GM23338 (cell line): ENCODE results near the gene RAB17.

Experiments used
- ETS1 ChIP-seq: IDR thresholded peaks from 2 replicates; pipeline ENCODE4 v1.6.1; 2016; ENCODE audit warnings: antibody characterized with exemption
- EZH2 ChIP-seq: fragments of 200-600 bp; sonication (generic); IDR thresholded peaks from one replicate; pipeline ENCODE4 v1.8.0; 2017; ENCODE audit warnings: antibody characterized with exemption, mild to moderate bottlenecking, low read depth; ENCODE audit not compliant: unreplicated experiment
- EZH2phosphoT487 ChIP-seq: fragments of 200-600 bp; sonication (generic); IDR thresholded peaks from one replicate; pipeline ENCODE4 v1.8.1; 2018; ENCODE audit warnings: antibody characterized with exemption; ENCODE audit not compliant: unreplicated experiment
- POLR2AphosphoS5 ChIP-seq: IDR thresholded peaks from 2 replicates; pipeline ENCODE4 v1.6.1; 2016; ENCODE audit warnings: antibody characterized with exemption, low read depth
- TF ChIP-seq, protein P1 (sequence below), 2 experiments: fragments of 200-600 bp in 1 of 2; sonication (generic) in 1 of 2; conservative IDR thresholded peaks; 2 replicates each; pipeline versions ENCODE4 v1.5.1 to v1.6.1; 2016 to 2017; ENCODE audit warnings: antibody characterized with exemption in 2 of 2, low read depth in 2 of 2, mild to moderate bottlenecking in 2 of 2, moderate library complexity in 1 of 2

GRCh38 chr2:237627441-237628246, 37.1 kb upstream of the RAB17 start, which contains the start of gene LRRFIP1:
- TF ChIP-seq, protein P1, sequence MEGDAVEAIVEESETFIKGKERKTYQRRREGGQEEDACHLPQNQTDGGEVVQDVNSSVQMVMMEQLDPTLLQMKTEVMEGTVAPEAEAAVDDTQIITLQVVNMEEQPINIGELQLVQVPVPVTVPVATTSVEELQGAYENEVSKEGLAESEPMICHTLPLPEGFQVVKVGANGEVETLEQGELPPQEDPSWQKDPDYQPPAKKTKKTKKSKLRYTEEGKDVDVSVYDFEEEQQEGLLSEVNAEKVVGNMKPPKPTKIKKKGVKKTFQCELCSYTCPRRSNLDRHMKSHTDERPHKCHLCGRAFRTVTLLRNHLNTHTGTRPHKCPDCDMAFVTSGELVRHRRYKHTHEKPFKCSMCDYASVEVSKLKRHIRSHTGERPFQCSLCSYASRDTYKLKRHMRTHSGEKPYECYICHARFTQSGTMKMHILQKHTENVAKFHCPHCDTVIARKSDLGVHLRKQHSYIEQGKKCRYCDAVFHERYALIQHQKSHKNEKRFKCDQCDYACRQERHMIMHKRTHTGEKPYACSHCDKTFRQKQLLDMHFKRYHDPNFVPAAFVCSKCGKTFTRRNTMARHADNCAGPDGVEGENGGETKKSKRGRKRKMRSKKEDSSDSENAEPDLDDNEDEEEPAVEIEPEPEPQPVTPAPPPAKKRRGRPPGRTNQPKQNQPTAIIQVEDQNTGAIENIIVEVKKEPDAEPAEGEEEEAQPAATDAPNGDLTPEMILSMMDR (conservative IDR thresholded peaks at IDR 0.05; ENCODE audit: low read depth in 2 of 2) = peak in 1 of 2 experiments; percentile 18; a peak in 1 of 4 replicates
- TF ChIP-seq EZH2 (no peak), POLR2AphosphoS5 (peak; percentile 41; the same call in 1 of the 2 replicates), ETS1 (no peak), EZH2phosphoT487 (no peak)
